Stimulated activated CD8-positive, alpha-beta memory T cell treated with anti-CD3 and anti-CD28 coated beads, Interleukin-2, amount 100 ng/mL, for 48 hours (primary cell): ENCODE data around the gene CUX1.
"Not testable (repeated sequence)": the region's sequence is repeated elsewhere in the genome, so short reads cannot be mapped to it uniquely, and the experiment has no call there.

ENCODE experiments used
- DNase-seq, 2 donors: peaks; one replicate each; pipeline ENCODE4 v3.0.0-alpha.2; 2020; ENCODE audit warnings: low read depth in 2 of 2

The CUX1 gene

DNA sequence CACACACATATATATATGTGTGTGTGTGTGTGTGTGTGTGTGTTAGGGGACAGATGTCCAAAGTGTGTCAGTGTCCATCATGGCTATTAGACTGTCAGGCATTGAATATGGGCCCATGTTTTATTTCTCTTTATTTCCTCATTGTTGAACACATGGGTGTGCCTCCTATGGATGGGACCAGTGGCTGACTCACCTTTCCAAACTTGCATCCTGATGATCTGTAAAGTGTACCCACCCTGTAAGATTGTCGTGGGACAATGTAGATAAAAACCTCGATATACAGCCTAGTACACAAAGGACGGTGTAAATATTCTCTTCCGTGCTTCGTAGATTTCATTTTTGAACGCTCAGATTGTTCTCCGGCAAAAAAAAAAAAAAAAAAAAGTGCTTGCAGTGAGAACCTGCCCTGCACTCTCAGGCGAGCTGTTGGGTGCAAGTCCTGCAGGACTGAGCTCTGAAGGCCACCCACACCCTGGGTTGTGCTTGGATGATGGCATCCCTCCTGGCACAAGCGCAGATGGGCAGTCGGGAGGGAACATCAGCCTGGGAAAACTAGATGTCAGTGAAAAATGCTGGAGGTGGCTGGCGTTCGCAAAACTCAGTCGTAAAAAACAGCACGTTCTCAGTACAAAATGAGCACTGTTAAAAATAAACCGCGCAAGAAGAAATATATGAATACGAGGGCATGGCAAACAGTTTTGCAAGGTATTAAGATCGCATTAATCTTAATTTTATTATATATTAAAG, 166.9 kb downstream of the CUX1 start:
- DNase-seq = no peak

DNA sequence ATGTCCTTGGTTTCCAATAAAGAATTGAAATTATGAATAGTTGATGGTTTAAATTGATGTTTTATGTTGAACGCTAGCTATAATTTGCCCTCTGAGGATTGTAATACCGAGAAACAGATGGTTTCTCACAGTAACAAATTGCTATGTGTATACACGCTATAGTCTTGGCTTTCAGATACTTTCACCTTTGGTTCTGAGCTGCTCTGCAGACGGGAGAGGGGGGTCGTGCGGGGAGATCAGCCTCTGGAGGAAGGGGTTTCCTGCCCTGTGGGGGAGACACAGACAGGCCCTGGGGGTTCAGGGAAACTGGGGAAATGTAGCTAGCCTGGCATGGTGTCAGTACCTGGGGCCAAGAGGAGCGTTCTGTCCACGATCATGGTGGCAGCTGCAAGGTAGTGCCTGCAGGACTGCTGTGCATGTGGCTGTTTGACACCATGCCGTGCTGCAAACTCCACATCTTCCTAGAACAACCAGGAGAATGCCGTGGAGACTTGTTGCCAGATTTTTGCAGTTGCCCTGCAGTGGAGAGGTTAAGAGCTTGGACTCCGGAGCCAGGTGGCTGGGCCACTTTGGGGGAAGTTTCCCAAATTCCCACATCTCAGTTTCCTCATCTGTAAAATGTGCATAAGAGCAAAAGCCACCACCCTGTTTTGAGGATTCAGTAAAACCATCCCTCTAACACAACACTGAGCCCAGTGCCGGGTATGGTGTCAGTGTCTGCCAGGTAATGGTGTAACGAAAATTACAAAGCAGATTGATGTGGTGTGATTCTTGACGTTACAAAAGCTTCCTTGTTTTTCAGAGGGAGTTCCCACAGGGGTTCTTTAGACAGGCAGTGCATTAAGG, 167.9 kb downstream of the CUX1 start:
- no peak for DNase-seq

DNA sequence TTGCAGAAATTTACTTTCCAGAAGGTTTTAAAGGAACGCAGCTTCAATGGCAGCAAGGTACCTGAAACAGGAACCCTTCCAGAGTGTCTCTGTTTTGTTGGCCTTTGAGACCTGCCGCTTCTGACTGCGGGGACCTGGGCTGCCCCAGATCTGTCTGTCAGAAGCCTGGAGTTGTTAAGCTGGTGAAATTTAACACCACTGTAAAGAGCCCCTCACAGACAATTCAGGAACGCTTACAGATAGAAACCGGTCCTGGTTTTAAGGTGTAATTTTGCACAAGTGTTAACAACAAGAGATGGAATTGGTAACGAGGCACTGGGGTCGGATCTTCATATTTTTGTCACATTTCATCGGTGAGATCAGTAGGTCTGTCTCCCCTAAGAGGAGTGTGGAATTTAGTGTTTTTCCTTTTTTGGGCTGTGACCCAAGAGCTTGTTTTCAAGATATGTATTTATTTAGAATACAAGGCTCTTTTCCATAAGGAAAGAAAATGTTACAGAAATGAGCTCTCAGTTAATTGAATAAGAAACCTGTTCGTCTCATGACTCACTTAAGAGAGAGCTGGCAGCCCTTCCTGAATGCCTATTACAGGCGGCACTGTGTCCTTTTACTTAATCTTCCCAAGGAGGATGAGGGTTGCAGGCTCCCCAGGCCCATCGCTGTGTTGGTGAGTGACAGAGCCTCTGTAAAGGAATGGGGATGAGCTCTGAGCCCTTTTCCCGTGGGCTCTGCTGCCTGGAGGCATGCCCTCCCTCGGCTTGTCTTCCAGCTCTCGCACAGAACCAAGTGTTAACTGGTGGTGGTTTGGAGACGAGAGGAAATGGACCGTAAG, 168.7 kb downstream of the CUX1 start:
- no peak for DNase-seq

DNA sequence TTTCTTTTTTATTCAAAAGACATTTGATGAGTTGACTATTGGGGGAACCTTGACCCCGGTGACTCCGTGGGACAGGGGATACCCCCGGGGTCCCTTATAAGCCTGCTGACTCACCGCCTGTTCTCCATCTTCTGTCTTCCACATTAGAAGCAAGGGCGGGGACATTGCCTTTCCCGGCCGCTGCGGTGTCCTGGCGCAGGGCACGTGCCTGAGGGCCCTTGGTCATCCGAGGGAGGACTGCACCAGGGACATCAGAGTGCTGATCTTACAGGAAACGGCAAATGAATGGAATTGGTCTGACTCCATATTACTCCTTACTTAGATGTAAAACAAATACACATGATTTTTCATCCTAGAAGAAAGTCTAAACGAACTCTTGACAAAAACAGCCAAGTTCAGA, 170.1 kb downstream of the CUX1 start:
- DNase-seq = no peak

DNA sequence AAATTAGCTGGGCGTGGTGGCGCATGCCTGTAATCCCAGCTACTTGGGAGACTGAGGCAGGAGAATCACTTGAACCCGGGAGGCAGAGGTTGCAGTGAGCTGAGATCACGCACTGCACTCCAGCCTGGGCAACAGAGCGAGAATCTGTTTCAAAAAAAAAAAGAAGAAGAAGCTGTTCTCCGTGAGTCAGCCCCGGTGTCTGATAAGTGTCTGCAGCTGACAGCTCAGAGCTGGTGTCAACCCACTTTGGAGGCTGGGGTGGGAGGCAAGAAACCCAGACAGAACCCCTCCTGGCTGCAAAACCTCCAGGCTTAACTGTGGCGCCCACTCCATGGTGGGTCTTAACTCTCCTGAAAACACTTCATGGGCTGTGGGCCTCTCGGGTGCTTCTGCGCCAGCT, 170.6 kb downstream of the CUX1 start:
- DNase-seq = not testable (repeated sequence)

DNA sequence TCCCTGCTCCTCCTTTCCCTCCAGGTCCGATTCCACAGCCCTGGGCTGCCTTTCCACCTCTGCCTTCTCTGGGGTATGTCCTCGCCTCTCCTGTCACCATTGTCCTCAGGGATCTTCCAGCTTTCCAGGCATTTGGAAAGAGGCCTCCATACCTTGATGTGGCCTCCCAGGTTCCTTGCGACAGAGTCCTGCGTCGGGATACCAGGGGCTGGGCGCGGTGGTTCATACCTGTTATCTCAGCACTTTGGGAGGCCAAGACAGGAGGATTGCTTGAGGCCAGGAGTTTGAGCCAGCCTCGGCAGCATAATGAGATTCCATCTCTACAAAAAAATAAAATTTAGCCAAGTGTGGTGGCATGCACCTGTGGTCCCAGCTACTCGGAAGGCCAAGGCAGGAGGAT, 171.1 kb downstream of the CUX1 start:
- no peak for DNase-seq

DNA sequence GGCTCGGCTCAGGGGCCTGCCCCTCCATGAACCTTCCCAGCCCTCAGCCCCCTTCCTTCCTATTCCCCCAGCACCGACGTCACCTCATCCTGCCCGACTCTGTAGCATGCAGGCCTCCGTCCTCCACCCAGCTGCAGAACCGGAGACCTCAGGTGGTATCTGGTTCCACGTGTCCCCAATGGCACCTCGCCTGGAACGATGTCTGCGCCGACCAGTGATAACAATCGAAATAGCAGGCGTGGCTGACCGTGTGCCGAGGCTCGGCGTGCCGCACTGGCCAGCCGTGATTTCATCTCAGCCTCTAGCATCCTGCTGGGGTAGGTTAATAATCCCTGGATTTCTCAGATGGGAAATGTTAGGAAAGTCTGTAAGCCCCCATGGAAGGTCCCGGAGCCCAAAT, 171.7 kb downstream of the CUX1 start:
- no peak for DNase-seq

DNA sequence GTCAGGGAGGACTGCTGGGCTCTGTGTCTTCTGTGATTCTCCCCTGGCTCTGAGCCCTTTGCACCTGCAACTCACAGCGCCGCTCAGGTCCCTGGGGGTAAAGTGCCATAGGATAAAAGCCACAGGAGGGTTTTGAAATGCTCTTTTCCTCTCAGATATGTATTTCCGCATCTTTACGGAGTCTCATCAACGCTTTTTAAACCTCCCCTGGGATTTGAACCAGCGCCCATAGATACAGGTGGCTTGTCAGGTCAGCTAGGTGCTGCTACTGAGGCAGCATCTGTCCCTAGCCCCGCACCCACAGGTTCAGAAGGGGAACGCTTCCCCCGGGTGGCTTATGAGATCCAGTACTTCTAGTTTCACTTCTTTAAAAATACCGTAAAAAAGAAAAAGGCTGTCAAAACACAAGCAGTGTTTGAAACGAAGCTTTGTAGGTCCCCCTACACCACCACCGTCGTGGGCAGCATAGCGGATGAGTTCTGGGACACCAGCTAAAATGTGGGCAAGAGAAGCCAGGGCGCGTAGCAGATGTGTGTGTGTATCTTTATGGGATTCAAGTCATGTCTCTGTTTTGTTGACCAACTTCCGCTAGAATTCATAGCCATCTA, 173.5 kb downstream of the CUX1 start:
- DNase-seq = no peak

DNA sequence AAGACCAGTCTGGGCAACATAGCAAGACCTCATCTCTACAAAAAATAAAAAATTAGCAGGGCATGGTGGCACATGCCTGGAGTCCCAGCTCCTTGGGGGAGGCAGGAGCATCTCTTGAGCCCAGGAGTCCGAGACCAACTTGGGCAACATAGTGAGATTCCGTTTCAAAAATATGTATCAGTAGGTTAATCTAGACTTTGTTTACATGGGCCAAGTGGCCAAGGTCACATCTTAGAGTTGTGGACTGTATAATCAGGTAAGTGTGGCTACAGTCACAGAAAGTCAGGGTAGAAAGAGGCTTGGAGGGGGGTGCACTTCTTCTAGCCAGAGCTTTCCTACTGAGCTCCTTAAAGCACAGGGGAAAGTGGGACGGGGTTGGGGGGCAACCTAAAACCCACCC, 174.4 kb downstream of the CUX1 start:
- no peak for DNase-seq

DNA sequence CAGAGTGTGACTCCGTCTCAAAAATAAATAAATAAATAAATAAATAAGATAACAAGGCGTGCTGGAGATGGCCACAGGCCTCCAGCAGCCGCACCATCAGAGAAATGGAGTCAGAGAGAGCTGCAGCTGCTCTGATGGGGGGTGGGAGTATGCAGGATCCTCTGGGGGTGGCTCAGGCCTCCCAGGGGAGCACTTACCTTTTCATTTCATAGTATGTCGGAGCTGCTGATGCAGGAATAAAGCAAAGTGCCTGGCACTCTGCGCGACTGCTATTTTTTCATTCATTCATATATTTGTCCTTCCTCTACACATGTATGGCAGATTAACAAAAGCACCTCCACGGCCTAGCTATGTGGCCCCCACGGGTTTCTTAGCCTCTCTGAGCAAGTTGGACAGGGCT, 175.9 kb downstream of the CUX1 start:
- no peak for DNase-seq

DNA sequence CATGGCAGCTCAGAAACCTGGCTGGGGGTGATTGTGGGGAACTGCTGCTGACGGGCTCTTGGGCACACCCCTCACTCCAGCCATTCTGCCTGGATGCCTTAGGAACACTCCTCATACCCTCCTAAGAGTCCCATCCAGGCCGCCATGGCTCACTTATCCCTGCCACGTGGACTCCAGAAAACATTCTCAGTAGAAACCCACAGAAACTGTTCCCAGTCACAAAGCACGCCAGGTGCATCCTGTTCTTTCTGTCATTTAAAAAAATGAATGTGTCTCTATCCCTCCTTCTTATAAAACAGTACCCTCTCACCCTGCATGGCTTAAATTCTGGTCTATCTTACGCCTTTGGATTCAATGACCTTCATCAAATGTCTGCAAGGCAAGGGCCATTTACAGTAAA, 177.7 kb downstream of the CUX1 start:
- DNase-seq = no peak

DNA sequence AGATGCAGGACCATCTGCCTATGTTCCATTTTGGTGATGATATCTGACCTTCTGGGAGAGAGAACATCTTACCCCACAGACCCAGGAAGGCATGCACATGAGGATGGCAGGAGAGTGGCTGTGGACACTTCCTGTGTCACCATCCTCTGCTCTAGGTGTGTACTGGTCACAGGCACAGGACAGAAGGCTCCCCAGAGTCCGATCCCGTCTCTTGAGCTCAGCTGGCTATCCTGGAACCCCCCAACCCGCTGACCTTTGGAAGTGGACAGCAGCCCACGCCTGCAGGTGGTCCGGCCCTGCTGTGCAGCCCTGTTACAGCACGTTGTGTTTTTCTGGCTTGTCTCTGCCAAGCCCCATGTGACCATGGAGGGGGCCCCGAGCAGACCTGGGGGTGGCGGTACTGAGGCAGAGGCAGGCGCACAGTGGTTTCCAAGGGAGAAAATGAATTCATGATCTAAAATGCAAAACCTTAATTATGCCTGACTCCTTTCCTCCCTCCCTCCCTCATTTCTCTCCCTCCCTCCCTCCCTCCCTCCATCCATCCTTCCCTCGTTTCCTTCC, 178.8 kb downstream of the CUX1 start:
- DNase-seq = no peak

DNA sequence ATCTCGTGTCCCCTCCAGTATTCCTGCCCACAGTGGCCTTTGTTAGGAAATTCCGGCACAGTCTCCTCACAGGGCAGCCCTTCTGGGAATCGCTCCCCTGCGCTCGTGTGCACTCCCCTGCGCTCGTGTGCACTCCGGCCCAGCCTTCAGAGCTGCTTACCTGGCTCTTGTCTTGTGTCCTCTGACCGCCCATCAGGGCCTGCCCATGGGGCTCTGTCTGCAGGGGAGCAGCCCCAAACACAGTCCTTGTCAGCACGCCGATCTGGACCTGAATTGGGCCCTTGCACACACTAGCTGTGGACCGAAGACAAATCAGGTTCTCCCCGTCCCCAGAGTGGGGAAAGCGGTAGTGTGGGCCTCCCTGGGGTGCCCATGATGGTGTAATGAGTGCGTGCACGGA, 179.4 kb downstream of the CUX1 start:
- DNase-seq = no peak

DNA sequence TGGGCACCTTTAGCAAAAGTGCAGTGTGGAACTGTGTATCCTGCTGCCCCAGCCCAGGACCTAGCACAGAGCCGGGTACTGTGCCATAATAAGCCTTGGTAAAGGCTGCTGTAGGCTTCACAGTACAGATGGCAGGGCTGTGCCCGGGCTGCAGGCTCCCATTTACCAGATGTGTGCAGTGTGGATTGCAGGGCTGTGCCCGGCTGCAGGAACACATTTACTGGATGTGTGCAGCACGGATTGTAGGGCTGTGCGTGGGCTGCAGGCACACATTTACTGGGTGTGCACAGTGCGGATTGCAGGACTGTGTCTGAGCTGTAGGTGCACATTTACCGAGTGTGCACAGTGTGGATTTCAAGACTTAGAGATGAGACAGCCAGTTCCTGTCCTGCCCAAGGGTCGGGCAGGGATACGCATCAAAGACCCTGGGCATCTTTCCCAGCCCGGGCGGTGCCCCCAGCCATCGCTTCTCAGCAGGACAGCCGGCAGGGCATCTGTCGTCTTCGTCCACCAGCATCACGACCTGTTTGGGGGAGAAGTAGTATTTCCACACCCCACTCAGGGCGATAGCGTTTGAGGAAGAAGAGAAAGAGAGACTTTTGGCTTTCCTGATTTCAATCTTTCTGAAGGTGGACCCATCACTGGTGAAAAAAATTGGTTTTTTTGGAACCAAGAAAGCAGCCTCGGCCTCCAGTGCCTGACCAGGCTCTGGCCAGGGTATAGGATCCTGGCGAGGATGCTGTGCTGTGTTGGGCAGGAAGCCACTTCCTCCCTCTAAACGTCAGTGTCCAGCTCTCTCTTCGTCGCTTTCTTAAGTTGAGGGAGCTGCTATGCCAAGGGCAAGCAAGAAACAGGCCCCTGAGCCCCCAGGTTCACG, 180.8 kb downstream of the CUX1 start:
- no peak for DNase-seq

DNA sequence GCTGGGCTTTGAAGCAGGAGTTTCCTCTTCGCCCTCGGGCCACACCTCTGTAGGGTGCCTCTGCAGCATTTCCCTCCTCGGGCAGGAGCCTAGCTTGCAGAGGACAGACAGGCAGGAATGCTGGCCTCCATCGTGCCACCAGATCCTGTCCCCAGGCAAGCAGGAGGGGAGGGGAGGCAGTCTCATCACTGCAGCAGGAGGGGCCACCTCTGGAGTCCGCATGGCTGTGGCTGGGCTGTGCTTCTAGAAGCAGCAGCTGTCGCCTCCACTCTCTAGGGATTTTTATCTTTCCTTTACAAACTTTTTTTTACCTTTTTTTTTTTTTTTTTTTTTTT, 181.4 kb downstream of the CUX1 start:
- DNase-seq = no peak

DNA sequence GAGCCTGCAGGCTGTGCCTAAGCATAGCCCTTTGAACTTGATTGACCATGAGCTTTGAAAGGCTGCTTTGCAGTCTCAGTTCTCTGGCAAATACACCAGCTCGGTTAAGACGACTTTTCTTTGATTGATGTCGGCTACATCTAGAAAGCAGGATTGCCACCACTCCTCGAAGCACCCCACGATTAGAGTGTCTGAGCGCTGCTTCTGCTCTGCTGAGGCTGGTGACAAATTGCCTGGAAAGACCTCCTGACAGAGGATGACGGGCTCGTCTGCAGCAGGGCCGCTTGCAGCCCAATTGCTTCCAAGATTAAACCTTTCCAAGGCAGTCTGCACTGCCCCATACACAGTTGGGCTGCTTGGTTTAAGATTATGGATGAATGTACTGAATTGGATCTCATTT, 182.0 kb downstream of the CUX1 start:
- DNase-seq = no peak

DNA sequence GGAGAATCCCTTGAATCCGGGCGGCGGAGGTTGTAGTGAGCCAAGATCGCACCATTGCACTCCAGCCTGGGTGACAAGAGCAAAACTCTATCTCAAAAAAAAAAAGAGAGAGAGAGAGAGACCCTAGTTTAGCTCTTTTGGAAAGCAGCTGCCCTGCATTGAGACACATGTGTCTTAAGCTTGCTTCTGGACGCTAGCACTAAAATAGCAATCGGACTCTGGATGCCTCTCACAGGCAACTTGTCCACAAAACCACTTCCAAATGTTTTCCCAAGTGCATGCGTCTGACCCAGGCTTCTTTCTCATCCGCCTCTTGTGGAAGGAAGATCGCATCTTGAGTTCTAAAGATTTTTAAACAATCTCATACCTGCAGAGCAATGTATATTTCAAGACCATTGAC, 182.7 kb downstream of the CUX1 start:
- DNase-seq = no peak

DNA sequence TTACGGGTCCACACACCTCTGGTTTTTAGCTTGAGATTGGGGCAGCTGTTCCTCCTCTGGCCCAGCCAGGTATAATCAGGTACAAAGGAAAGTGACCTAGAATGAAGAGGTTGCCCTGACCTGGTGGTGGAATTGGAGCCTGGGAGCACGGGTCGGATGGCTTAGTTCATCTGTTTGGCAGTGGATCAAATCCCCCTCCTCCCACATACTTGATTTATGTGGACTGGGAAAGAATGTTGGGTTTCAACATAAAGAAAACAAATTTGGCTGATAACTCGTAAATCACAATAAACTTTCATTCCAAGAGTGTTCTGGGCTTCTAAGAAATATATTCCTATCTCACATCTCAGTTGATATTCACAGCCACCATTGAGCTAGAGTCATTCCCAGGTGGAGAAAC, 186.8 kb downstream of the CUX1 start:
- no peak for DNase-seq

DNA sequence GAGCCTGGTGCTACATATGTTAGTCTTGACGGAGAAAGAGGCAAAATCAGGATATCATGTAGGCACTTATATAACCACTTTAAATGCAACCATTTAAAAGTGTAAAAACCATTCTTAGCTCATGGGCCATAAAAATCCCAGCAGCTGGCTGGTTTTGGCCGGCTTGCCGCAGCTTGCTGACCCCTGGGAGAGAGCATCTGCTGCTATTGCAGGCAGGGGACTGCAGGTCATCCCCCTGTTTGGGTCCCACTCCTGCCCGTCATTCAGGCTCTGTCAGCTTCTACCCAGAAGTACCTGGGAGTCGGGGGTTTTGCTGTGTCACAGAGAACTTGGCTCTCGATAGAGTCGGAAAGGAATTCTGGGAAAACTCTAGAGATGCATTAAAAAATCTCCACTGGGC, 187.4 kb downstream of the CUX1 start:
- no peak for DNase-seq

DNA sequence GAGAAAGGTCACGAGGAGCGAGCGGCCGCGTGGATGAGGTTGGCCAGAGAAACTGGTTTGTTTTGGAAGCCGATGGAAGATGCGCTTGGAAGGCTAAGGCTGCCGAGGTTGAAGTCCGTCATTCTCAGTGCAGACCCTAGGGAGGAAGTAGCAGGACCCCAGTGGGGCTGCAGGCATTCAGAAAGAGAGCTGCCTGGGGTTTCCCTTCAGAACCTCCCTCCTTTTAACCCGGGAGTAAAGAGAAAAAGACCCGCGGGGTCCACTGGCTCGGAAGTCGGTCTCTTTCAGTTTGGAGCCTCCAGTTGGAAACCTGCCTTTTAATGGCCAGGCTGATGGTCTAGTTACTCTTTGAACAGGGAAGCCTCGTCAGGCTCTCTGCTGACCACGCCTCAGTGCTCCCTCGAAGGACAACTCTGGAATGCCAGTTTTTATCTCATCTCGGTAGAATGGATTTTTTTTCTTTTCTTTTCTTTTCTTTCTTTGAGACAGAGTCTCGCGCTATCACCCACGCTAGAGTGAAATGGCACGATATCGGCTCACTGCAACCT, 188.6 kb downstream of the CUX1 start:
- DNase-seq = no peak

DNA sequence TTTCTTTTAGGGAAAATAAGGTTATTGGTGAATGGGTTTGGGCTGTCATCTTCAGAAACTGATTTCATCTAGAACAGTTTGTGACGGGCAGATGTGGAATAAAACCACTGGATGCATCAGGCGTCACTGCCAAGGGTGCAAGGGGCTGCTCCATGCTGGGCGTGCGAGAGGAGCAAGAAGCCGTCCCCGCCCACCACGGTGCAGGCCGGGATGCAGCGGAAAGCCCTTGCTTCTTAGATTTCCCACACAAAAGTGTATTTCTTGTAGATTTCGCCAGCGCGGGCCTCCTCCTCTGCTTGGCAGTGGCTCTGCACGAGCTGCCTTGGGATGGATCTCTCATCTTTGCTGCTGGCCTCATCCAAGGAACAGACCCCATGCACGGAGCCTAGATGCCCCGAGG, 189.3 kb downstream of the CUX1 start:
- no peak for DNase-seq
